ENCODE results near the gene SCUBE1.

The SCUBE1 gene

DNA sequence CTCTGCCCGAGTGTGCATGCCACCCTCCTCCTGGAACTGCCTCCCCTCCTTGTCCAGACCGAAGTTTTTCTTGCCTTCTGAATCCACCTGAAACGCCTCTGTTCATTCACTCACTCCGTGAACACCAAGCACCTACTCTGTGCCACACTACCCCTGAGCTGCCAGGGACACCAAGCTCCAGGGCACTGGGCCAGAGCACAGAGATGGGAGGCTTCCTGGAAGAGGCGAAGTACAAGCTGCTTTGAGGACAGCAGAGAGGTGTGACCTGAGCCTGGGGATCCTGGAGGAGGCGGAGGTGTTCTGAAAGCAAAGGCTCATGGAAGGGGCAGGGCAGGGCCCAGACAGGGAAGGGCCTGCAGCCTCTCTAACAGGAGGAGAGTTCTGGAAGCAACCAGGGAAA, 47.5 kb downstream of the SCUBE1 start:
- H3K9ac ChIP-seq (ENCODE audit: insufficient read length, low read depth): no peak overlapping the region
- no peak for DNase-seq (ENCODE audit: low read depth, low spot score)
- peaks cover 12% of the 10 kb centered on the region for H3K4me1 ChIP-seq (ENCODE audit: insufficient read depth, insufficient read length)

DNA sequence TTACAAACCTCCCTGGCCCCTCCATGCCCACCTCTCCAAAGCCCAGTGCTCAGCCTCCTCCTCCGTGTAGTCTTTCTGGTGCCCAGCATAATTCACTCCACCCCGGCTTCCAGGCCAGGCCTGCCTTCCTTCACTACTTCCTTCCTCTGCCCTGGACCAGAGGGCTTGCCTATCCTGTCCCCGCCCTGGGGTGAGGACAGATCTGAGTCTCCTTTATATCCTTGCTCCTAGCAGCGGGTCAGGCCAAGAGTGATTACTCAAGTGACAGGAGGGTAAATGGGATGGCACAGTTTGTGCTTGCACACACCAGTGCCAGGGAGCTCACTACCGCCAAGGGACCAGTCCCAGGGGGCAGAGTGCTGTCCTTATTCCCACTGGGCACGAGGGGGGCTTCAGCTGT, 48.0 kb downstream of the SCUBE1 start:
- TF ChIP-seq SUZ12 (IDR thresholded peaks at IDR 0.05; ENCODE audit: extremely low read depth, insufficient read depth, insufficient read length) (no peak), ZNF274 (IDR thresholded peaks at IDR 0.05; ENCODE audit: low read depth, low read length) (no peak)
- no peaks in the 10 kb centered on the region for H3K27me3 ChIP-seq (ENCODE audit: insufficient read depth, insufficient read length)
- H3K36me3 ChIP-seq (ENCODE audit: insufficient read depth, insufficient read length, low read length): no peaks in the 10 kb centered on the region
- H3K9me3 ChIP-seq (ENCODE audit: insufficient read depth, low read length): no peaks in the 10 kb centered on the region
- H3K4me1 ChIP-seq (ENCODE audit: insufficient read depth, insufficient read length): peaks cover 12% of the 10 kb centered on the region
- no peak for DNase-seq (ENCODE audit: low read depth, low spot score)
- no peak overlapping the region for H3K9ac ChIP-seq (ENCODE audit: insufficient read length, low read depth)
- no peak overlapping the region for H3K4me3 ChIP-seq (ENCODE audit: insufficient read length, low read depth)

More for the DNA sequence above, 47.5 kb downstream of the SCUBE1 start:
- Histone ChIP-seq H3K9me3 (ENCODE audit: insufficient read depth, low read length) (no peaks in the 10 kb centered on the region), H3K4me3 (ENCODE audit: insufficient read length, low read depth) (no peak overlapping the region), H3K27me3 (ENCODE audit: insufficient read depth, insufficient read length) (no peaks in the 10 kb centered on the region), H3K36me3 (ENCODE audit: insufficient read depth, insufficient read length, low read length) (no peaks in the 10 kb centered on the region)
- TF ChIP-seq SUZ12 (IDR thresholded peaks at IDR 0.05; ENCODE audit: extremely low read depth, insufficient read depth, insufficient read length) (no peak), YY1 (IDR thresholded peaks at IDR 0.05; ENCODE audit: insufficient read depth, insufficient read length) (no peak)

DNA sequence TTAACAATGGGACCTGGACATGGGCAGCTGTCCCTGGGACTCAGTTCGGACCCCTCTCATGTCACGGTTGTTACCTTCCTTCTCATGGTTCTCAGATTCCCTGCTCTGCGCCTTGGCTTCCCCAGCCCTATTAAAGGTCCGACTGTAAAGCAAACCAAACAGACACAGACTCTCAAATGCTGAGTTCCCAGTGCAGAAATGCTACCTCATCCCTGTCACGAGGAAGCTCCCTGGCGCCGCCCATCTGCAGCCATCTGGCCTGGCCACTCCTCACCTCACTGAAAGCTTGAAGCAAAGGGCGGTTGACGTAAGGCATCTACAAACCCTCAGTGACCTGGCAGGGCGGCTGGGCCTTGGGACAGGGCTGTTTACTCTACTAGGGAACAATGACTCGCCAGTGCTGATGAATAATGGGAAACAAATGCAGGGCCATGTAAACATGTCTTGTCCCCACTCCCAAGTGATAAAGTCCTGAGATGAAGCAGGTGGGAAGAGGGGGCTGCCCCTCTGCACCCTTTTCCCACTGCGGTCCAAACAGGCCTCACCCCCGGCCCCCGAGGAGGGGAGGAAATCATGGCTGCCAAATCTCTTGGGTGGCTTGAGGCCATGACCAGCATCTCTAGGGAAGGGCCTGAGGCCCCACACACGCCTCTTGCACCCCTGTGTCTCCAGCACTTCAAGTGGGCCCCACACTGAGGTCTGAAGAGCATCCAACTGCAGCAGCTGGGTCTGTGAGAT, 49.3 kb downstream of the SCUBE1 start:
- Histone ChIP-seq H3K9me3 (ENCODE audit: insufficient read depth, low read length) (no peaks in the 10 kb centered on the region), H3K27me3 (ENCODE audit: insufficient read depth, insufficient read length) (no peaks in the 10 kb centered on the region), H3K36me3 (ENCODE audit: insufficient read depth, insufficient read length, low read length) (no peaks in the 10 kb centered on the region), H3K9ac (ENCODE audit: insufficient read length, low read depth) (no peak overlapping the region), H3K4me3 (ENCODE audit: insufficient read length, low read depth) (no peak overlapping the region), H3K4me1 (ENCODE audit: insufficient read depth, insufficient read length) (peaks cover 9% of the 10 kb centered on the region)
- no peak for TF ChIP-seq ZNF274 (IDR thresholded peaks at IDR 0.05; ENCODE audit: low read depth, low read length)
- no peak for TF ChIP-seq YY1 (IDR thresholded peaks at IDR 0.05; ENCODE audit: insufficient read depth, insufficient read length)
- TF ChIP-seq SUZ12 (IDR thresholded peaks at IDR 0.05; ENCODE audit: extremely low read depth, insufficient read depth, insufficient read length): no peak
- no peak for DNase-seq (ENCODE audit: low read depth, low spot score)

DNA sequence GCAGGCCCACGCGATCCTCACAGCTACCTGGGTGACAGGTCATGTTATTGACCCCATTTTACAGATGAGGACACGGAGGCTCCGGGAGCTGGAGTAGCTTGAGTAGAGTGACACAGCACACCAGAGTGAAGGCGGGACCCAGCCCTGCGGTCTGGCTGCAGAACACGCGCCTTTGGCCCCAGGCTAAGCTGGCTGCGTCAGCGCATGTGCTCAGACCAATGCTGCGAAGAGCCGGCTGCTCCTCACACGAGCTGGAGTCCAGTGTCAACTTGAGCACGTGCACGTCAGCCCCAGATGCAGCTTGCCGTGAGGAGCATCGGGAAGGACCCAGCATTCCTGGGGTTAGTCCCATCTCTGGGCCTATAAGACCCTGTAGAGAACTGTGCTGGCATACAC, 49.9 kb downstream of the SCUBE1 start:
- H3K4me1 ChIP-seq (ENCODE audit: insufficient read depth, insufficient read length): peaks cover 10% of the 10 kb centered on the region

DNA sequence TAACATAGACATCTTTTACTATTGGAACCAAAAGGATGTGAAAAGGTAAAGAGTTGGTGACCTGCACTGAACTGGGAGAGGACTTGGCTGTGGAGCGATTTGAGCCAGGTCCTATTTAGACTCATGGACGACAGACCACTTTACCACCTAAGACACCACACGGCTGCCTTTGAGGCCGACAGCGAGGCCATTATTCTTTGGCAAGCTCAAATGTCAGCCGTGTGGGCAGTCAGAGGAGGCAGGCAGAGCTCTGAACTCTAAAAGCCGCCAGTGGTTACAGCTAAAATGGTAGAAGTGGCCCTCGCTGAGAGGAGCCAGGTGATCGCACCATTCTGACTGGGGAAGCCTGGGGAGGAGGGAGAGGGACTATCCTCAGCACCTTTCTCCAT, 50.5 kb downstream of the SCUBE1 start:
- Histone ChIP-seq H3K9ac (ENCODE audit: insufficient read length, low read depth) (no peak overlapping the region), H3K27me3 (ENCODE audit: insufficient read depth, insufficient read length) (no peaks in the 10 kb centered on the region), H3K36me3 (ENCODE audit: insufficient read depth, insufficient read length, low read length) (no peaks in the 10 kb centered on the region), H3K9me3 (ENCODE audit: insufficient read depth, low read length) (no peaks in the 10 kb centered on the region), H3K4me3 (ENCODE audit: insufficient read length, low read depth) (no peak overlapping the region), H3K4me1 (ENCODE audit: insufficient read depth, insufficient read length) (peaks cover 9% of the 10 kb centered on the region)
- TF ChIP-seq ZNF274 (IDR thresholded peaks at IDR 0.05; ENCODE audit: low read depth, low read length) (no peak), YY1 (IDR thresholded peaks at IDR 0.05; ENCODE audit: insufficient read depth, insufficient read length) (no peak), SUZ12 (IDR thresholded peaks at IDR 0.05; ENCODE audit: extremely low read depth, insufficient read depth, insufficient read length) (no peak)
- DNase-seq (ENCODE audit: low read depth, low spot score): no peak

More for the DNA sequence above, 49.9 kb downstream of the SCUBE1 start:
- no peaks in the 10 kb centered on the region for H3K27me3 ChIP-seq (ENCODE audit: insufficient read depth, insufficient read length)
- no peaks in the 10 kb centered on the region for H3K36me3 ChIP-seq (ENCODE audit: insufficient read depth, insufficient read length, low read length)
- DNase-seq (ENCODE audit: low read depth, low spot score): no peak
- no peaks in the 10 kb centered on the region for H3K9me3 ChIP-seq (ENCODE audit: insufficient read depth, low read length)
- TF ChIP-seq YY1 (IDR thresholded peaks at IDR 0.05; ENCODE audit: insufficient read depth, insufficient read length): no peak
- no peak for TF ChIP-seq SUZ12 (IDR thresholded peaks at IDR 0.05; ENCODE audit: extremely low read depth, insufficient read depth, insufficient read length)
- no peak for TF ChIP-seq ZNF274 (IDR thresholded peaks at IDR 0.05; ENCODE audit: low read depth, low read length)
- no peak overlapping the region for H3K9ac ChIP-seq (ENCODE audit: insufficient read length, low read depth)
- no peak overlapping the region for H3K4me3 ChIP-seq (ENCODE audit: insufficient read length, low read depth)

DNA sequence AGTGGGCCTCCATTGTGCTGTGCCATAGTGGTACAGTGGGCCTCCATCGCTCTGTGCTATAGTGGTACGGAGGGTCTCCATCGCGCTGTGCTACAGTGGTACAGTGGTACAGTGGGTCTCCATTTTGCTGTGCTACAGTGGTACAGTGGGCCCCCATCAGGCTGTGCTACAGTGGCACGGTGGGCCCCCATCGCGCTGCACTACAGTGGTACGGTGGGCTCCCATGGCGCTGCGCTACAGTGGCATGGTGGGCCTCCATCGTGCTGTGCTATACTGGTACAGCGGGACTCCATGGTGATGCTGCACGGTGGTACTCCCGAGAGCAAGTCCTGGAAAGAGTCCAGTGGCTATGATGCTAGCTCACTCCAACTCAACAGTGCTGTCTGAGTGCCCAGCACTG, 51.8 kb downstream of the SCUBE1 start:
- no peak for TF ChIP-seq ZNF274 (IDR thresholded peaks at IDR 0.05; ENCODE audit: low read depth, low read length)
- TF ChIP-seq YY1 (IDR thresholded peaks at IDR 0.05; ENCODE audit: insufficient read depth, insufficient read length): no peak
- TF ChIP-seq SUZ12 (IDR thresholded peaks at IDR 0.05; ENCODE audit: extremely low read depth, insufficient read depth, insufficient read length): no peak
- no peak for DNase-seq (ENCODE audit: low read depth, low spot score)
- no peaks in the 10 kb centered on the region for H3K9me3 ChIP-seq (ENCODE audit: insufficient read depth, low read length)
- H3K9ac ChIP-seq (ENCODE audit: insufficient read length, low read depth): no peak overlapping the region
- no peak overlapping the region for H3K4me3 ChIP-seq (ENCODE audit: insufficient read length, low read depth)
- H3K4me1 ChIP-seq (ENCODE audit: insufficient read depth, insufficient read length): peaks cover 9% of the 10 kb centered on the region
- no peaks in the 10 kb centered on the region for H3K36me3 ChIP-seq (ENCODE audit: insufficient read depth, insufficient read length, low read length)
- no peaks in the 10 kb centered on the region for H3K27me3 ChIP-seq (ENCODE audit: insufficient read depth, insufficient read length)

DNA sequence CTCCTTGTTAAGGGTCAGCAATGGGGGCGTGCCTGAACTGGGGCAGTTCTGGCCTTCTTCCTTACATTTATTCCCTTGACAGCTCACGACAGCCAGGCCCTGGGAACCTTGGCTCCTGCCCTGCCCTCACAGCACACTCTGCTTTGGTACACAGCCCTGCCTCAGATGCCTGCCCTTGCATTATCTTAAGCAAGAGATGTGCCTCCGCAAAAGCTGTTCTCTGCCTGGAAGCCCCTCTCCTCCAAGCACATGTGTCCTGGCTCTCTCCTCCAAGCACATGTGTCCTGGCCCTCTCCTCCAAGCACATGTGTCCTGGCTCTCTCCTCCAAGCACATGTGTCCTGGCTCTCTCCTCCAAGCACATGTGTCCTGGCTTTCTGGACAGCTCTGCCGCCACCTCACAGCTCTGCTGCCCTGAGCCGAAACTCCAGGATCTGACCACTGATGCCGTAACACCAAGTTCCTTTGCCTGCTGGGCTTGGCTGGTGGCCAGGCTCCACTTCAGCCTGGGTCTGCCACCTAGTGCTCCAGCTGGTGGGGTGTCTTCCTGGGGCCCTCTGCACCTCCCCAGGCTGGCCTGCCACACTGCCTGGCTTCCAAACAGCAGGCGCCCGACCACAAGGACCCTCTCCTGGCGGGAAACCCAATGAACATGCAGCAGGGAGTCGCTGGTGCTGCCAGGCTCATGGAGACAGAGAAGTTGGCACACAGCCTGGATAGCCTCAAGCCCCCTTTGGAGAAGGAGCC, 53.0 kb downstream of the SCUBE1 start:
- DNase-seq (ENCODE audit: low read depth, low spot score): no peak
- no peak overlapping the region for H3K9ac ChIP-seq (ENCODE audit: insufficient read length, low read depth)
- no peaks in the 10 kb centered on the region for H3K9me3 ChIP-seq (ENCODE audit: insufficient read depth, low read length)
- no peak for TF ChIP-seq SUZ12 (IDR thresholded peaks at IDR 0.05; ENCODE audit: extremely low read depth, insufficient read depth, insufficient read length)
- no peak for TF ChIP-seq ZNF274 (IDR thresholded peaks at IDR 0.05; ENCODE audit: low read depth, low read length)
- no peak for TF ChIP-seq YY1 (IDR thresholded peaks at IDR 0.05; ENCODE audit: insufficient read depth, insufficient read length)
- no peak overlapping the region for H3K4me3 ChIP-seq (ENCODE audit: insufficient read length, low read depth)
- no peaks in the 10 kb centered on the region for H3K36me3 ChIP-seq (ENCODE audit: insufficient read depth, insufficient read length, low read length)
- no peaks in the 10 kb centered on the region for H3K27me3 ChIP-seq (ENCODE audit: insufficient read depth, insufficient read length)
- peaks cover 7% of the 10 kb centered on the region for H3K4me1 ChIP-seq (ENCODE audit: insufficient read depth, insufficient read length)
